Measurements from ENCODE around the gene MPG. TPM values are rescaled to one million over a fixed set of nuclear protein-coding genes. Genes with fewer than 3 reads are reported as not detected.

The MPG gene
- polyA plus RNA-seq, 2 of the 4 experiments (the other 2 are of a cell fraction): 25.5 to 54.3 TPM

- H3K27ac ChIP-seq: no peak overlapping the region
- ChIA-PET POLR2A (no interaction called here), CTCF (interaction anchor here (0.6 to 25.2 kb wide), 13 partner anchors 7 to 349 kb away, joined by 3 to 718 read pairs (median 11); partner anchors contain the start of genes HBQ1, MPG and RHBDF1)
- FAIRE-seq (no peak), ATAC-seq (no peak), DNase-seq (ENCODE audit: low read depth in 1 of 2, low spot score in 1 of 2) (no peak)
- no peak overlapping the region for H3K4me3 ChIP-seq
- TF ChIP-seq FOXS1 (CRISPR knock-in tag; IDR thresholded peaks at IDR 0.05) (no peak), EHMT2 (IDR thresholded peaks at IDR 0.05; ENCODE audit: low read depth) (no peak), RCOR1 (IDR thresholded peaks at IDR 0.05; ENCODE audit: low read depth, low read length) (no peak)
- H3K4me2 ChIP-seq: no peak overlapping the region
- no peaks in the 10 kb centered on the region for H3K9me3 ChIP-seq
- no peaks in the 10 kb centered on the region; the same call in 2 of the 3 replicates for H3K4me1 ChIP-seq
- 91% methylated on average over 22 of the region's 25 CpGs for WGBS (ENCODE audit: missing lambda C conversion rate)
Measured at GRCh38 chr16:63998-64913, 13.8 kb upstream of the MPG start.

- CTCF ChIA-PET: interaction anchor here (0.6 to 25.2 kb wide), 22 partner anchors 8 to 349 kb away, joined by 3 to 718 read pairs (median 8); partner anchors contain the start of genes HBQ1, MPG and RHBDF1
- DNase-seq (ENCODE audit: low read depth in 1 of 2, low spot score in 1 of 2) (no peak), FAIRE-seq (no peak), ATAC-seq (no peak)
- no peaks in the 10 kb centered on the region; the same call in 2 of the 3 replicates for H3K4me1 ChIP-seq
- H3K4me3 ChIP-seq: no peak overlapping the region
- H3K9me3 ChIP-seq: no peaks in the 10 kb centered on the region
- TF ChIP-seq MYC (IDR thresholded peaks at IDR 0.05; ENCODE audit: borderline replicate concordance, low read length) (no peak), KDM5A (IDR thresholded peaks at IDR 0.05) (no peak), CTCF (IDR thresholded peaks at IDR 0.05) (no peak), ZFP36 (IDR thresholded peaks at IDR 0.05; ENCODE audit: borderline replicate concordance, partially characterized antibody) (no peak), RAD21 (conservative IDR thresholded peaks at IDR 0.05 in 1 of 2, IDR thresholded peaks at IDR 0.05 in 1 of 2) (no peak), HEYL (CRISPR knock-in tag; IDR thresholded peaks at IDR 0.05) (no peak), EP300 (IDR thresholded peaks at IDR 0.05) (no peak), POLR2AphosphoS2 (conservative IDR thresholded peaks at IDR 0.05; ENCODE audit: low read length) (no peak), RFX5 (IDR thresholded peaks at IDR 0.05) (no peak), SMC3 (IDR thresholded peaks at IDR 0.05) (no peak), HES2 (IDR thresholded peaks at IDR 0.05) (no peak), NFE2L2 (conservative IDR thresholded peaks at IDR 0.05; ENCODE audit: low read length) (no peak), FOSL2 (IDR thresholded peaks at IDR 0.05) (no peak), FOSL2 (CRISPR knock-in tag; IDR thresholded peaks at IDR 0.05) (no peak), KDM1A (IDR thresholded peaks at IDR 0.05; ENCODE audit: low read depth) (no peak), EHMT2 (IDR thresholded peaks at IDR 0.05; ENCODE audit: low read depth) (no peak), SREBF2 (IDR thresholded peaks at IDR 0.05) (no peak), ATOH8 (CRISPR knock-in tag; IDR thresholded peaks at IDR 0.05; ENCODE audit: low read depth) (no peak), E2F6 (IDR thresholded peaks at IDR 0.05; ENCODE audit: borderline replicate concordance, low read depth) (no peak), FOXS1 (CRISPR knock-in tag; IDR thresholded peaks at IDR 0.05) (no peak)
- no peak overlapping the region for H3K4me2 ChIP-seq
- POLR2A ChIA-PET: no interaction called here
- H3K27ac ChIP-seq: no peak overlapping the region
- 54% methylated on average over 4 of the region's 9 CpGs for WGBS (ENCODE audit: missing lambda C conversion rate)
Measured at GRCh38 chr16:64914-65255, 13.1 kb upstream of the MPG start.
